Activated CD8-positive, alpha-beta T cell treated with anti-CD3 and anti-CD28 coated beads, Interleukin-2, amount 10 ng/mL, durations not matched to agents 7 days and 5 days (primary cell): ENCODE results near the gene SNX19. TPM values are rescaled to one million over a fixed set of nuclear protein-coding genes. Genes with fewer than 3 reads are reported as not detected.

Experiments used
- ATAC-seq: fragments of 150-1000 bp; cut with Tn5 transposase; one replicate; pipeline ENCODE4 v1.10.0; 2021; ENCODE audit warnings: moderate library complexity
- CTCF ChIA-PET: fragments of 350-600 bp; sonication (Branson Sonifier 250); formaldehyde crosslinking; loops from one replicate; lab custom pipeline; 2021; ENCODE audit warnings: antibody characterized with exemption; lab: Charles Lee
- POLR2A ChIA-PET: fragments of 350-600 bp; sonication (Branson Sonifier 250); formaldehyde crosslinking; loops from one replicate; lab custom pipeline; 2021; ENCODE audit warnings: antibody characterized with exemption; lab: Charles Lee
- DNase-seq: peaks from one replicate; pipeline ENCODE4 v3.0.0-alpha.2; 2020
- H3K27ac Mint-ChIP-seq: one replicate; pipeline ENCODE4 v1.8.0; 2021; ENCODE audit warnings: mild to moderate bottlenecking, mixed read lengths
- H3K27me3 Mint-ChIP-seq: one replicate; pipeline ENCODE4 v1.8.0; 2021; ENCODE audit warnings: low read depth, mixed read lengths
- H3K36me3 Mint-ChIP-seq: one replicate; pipeline ENCODE4 v1.8.0; 2021; ENCODE audit warnings: low read depth, mixed read lengths
- H3K4me1 Mint-ChIP-seq: one replicate; pipeline ENCODE4 v1.8.0; 2021; ENCODE audit warnings: low read depth, mixed read lengths
- H3K4me3 Mint-ChIP-seq: one replicate; pipeline ENCODE4 v1.8.0; 2021; ENCODE audit warnings: mild to moderate bottlenecking, mixed read lengths
- H3K9me3 Mint-ChIP-seq: one replicate; pipeline ENCODE4 v1.8.0; 2022; ENCODE audit warnings: mixed read lengths; ENCODE audit not compliant: insufficient read depth
- total RNA-seq, 2 experiments: library from RNA; stranded (reverse); gene quantifications; one replicate each; pipeline ENCODE4 v1.2.3, GENCODE V29; 2021

SNX19 gene
- total RNA-seq, 2 experiments from 2014 or later: 40.7 to 41.0 TPM

- Mint-ChIP-seq H3K4me3 (no peak overlapping the region), H3K27ac (no peak overlapping the region), H3K4me1 (no peaks in the 10 kb centered on the region), H3K27me3 (no peaks in the 10 kb centered on the region), H3K36me3 (peaks cover 36% of the 10 kb centered on the region), H3K9me3 (no peaks in the 10 kb centered on the region)
- POLR2A ChIA-PET: no interaction called here
- DNase-seq (no peak), ATAC-seq (no peak)
- CTCF ChIA-PET: interaction anchor here (1.4 to 3.0 kb wide), 2 partner anchors 10 to 23 kb away, joined by 4 to 20 read pairs; no protein-coding TSS in a partner anchor
These were observed 44.7 kb downstream of the SNX19 start for GRCh38 chr11:130871616-130872015.

GRCh38 chr11:130868721-130869390 is 47.4 kb downstream of the SNX19 start:
- no peak overlapping the region for H3K4me3 Mint-ChIP-seq
- H3K27me3 Mint-ChIP-seq: no peaks in the 10 kb centered on the region
- H3K36me3 Mint-ChIP-seq: peaks cover 16% of the 10 kb centered on the region
- ATAC-seq (no peak), DNase-seq (no peak)
- H3K9me3 Mint-ChIP-seq: no peaks in the 10 kb centered on the region
- H3K27ac Mint-ChIP-seq: no peak overlapping the region
- CTCF ChIA-PET: interaction anchor here (0.9 to 2.0 kb wide), 5 partner anchors 26 to 438 kb away, joined by 3 to 9 read pairs (median 5); partner anchors contain the start of gene SNX19
- H3K4me1 Mint-ChIP-seq: no peaks in the 10 kb centered on the region
- POLR2A ChIA-PET: no interaction called here

- DNase-seq: no peak
- no peaks in the 10 kb centered on the region for H3K4me1 Mint-ChIP-seq
- no peaks in the 10 kb centered on the region for H3K27me3 Mint-ChIP-seq
- ChIA-PET CTCF (interaction anchor here (0.9 to 1.9 kb wide), 3 partner anchors 9 to 48 kb away, joined by 3 to 8 read pairs (median 3); partner anchors contain the start of gene SNX19), POLR2A (no interaction called here)
- ATAC-seq: no peak
- H3K36me3 Mint-ChIP-seq: peaks cover 14% of the 10 kb centered on the region
- H3K4me3 Mint-ChIP-seq: no peak overlapping the region
- H3K27ac Mint-ChIP-seq: no peak overlapping the region
- H3K9me3 Mint-ChIP-seq: no peaks in the 10 kb centered on the region
These were observed 48.1 kb downstream of the SNX19 start for GRCh38 chr11:130868086-130868710.

GRCh38 chr11:130866831-130867230 is 49.4 kb downstream of the SNX19 start:
- no peaks in the 10 kb centered on the region for H3K4me1 Mint-ChIP-seq
- POLR2A ChIA-PET: no interaction called here
- CTCF ChIA-PET: interaction anchor here (1.1 to 1.6 kb wide), 2 partner anchors 28 to 432 kb away, joined by 5 to 8 read pairs; no protein-coding TSS in a partner anchor
- H3K4me3 Mint-ChIP-seq: no peak overlapping the region
- H3K27ac Mint-ChIP-seq: no peak overlapping the region
- H3K27me3 Mint-ChIP-seq: no peaks in the 10 kb centered on the region
- H3K9me3 Mint-ChIP-seq: no peaks in the 10 kb centered on the region
- DNase-seq: no peak
- peaks cover 12% of the 10 kb centered on the region for H3K36me3 Mint-ChIP-seq
- ATAC-seq: no peak

GRCh38 chr11:130865774-130866114 is 50.5 kb downstream of the SNX19 start:
- CTCF ChIA-PET: no interaction called here
- POLR2A ChIA-PET: no interaction called here
- DNase-seq: no peak
- no peak for ATAC-seq
- Mint-ChIP-seq H3K27me3 (no peaks in the 10 kb centered on the region), H3K27ac (no peak overlapping the region), H3K4me1 (no peaks in the 10 kb centered on the region), H3K9me3 (no peaks in the 10 kb centered on the region), H3K36me3 (peaks cover 6% of the 10 kb centered on the region), H3K4me3 (no peak overlapping the region)

GRCh38 chr11:130865091-130865773 is 51.0 kb downstream of the SNX19 start:
- no peaks in the 10 kb centered on the region for H3K27me3 Mint-ChIP-seq
- H3K27ac Mint-ChIP-seq: no peak overlapping the region
- POLR2A ChIA-PET: no interaction called here
- DNase-seq: no peak
- H3K4me1 Mint-ChIP-seq: no peaks in the 10 kb centered on the region
- no peaks in the 10 kb centered on the region for H3K9me3 Mint-ChIP-seq
- peaks cover 5% of the 10 kb centered on the region for H3K36me3 Mint-ChIP-seq
- CTCF ChIA-PET: interaction anchor here (0.6 kb wide), 1 partner anchor 45 kb away, joined by 3 read pairs; no protein-coding TSS in a partner anchor
- no peak for ATAC-seq
- no peak overlapping the region for H3K4me3 Mint-ChIP-seq

GRCh38 chr11:130861902-130862860 is 54.1 kb downstream of the SNX19 start:
- CTCF ChIA-PET: interaction anchor here (0.6 to 7.0 kb wide), 53 partner anchors 8 to 975 kb away, joined by 3 to 252 read pairs (median 4); partner anchors contain the start of genes ADAMTS15, ADAMTS8 and SNX19
- H3K27ac Mint-ChIP-seq: no peak overlapping the region

GRCh38 chr11:130861283-130861682 is 55.0 kb downstream of the SNX19 start:
- ATAC-seq (no peak), DNase-seq (no peak)
- ChIA-PET POLR2A (interaction anchor here (2.2 kb wide), 1 partner anchor 430 kb away, joined by 10 read pairs; no protein-coding TSS in a partner anchor), CTCF (interaction anchor here (0.8 to 7.0 kb wide), 11 partner anchors 9 to 648 kb away, joined by 3 to 252 read pairs (median 16); partner anchors contain the start of gene ADAMTS8)
- Mint-ChIP-seq H3K36me3 (no peaks in the 10 kb centered on the region), H3K27ac (no peak overlapping the region), H3K9me3 (no peaks in the 10 kb centered on the region), H3K4me3 (no peak overlapping the region), H3K4me1 (no peaks in the 10 kb centered on the region), H3K27me3 (peaks cover 8% of the 10 kb centered on the region)

More at GRCh38 chr11:130861902-130862860, 54.1 kb downstream of the SNX19 start:
- Mint-ChIP-seq H3K4me3 (no peak overlapping the region), H3K36me3 (no peaks in the 10 kb centered on the region), H3K27me3 (peaks cover 3% of the 10 kb centered on the region), H3K4me1 (no peaks in the 10 kb centered on the region), H3K9me3 (no peaks in the 10 kb centered on the region)
- ATAC-seq: peak; percentile 94
- DNase-seq: peak; percentile 91
- POLR2A ChIA-PET: interaction anchor here (2.2 kb wide), 1 partner anchor 431 kb away, joined by 10 read pairs; no protein-coding TSS in a partner anchor

- CTCF ChIA-PET: interaction anchor here (0.6 to 7.0 kb wide), 7 partner anchors 34 to 580 kb away, joined by 3 to 252 read pairs (median 3); partner anchors contain the start of genes ADAMTS8 and SNX19
- H3K4me3 Mint-ChIP-seq: no peak overlapping the region
- DNase-seq (no peak), ATAC-seq (no peak)
- H3K4me1 Mint-ChIP-seq: no peaks in the 10 kb centered on the region
- H3K36me3 Mint-ChIP-seq: no peaks in the 10 kb centered on the region
- POLR2A ChIA-PET: no interaction called here
- H3K27ac Mint-ChIP-seq: no peak overlapping the region
- H3K27me3 Mint-ChIP-seq: peaks cover 11% of the 10 kb centered on the region
- no peaks in the 10 kb centered on the region for H3K9me3 Mint-ChIP-seq
These were observed 56.4 kb downstream of the SNX19 start for GRCh38 chr11:130859886-130860285.

- DNase-seq (no peak), ATAC-seq (no peak)
- no peaks in the 10 kb centered on the region for H3K36me3 Mint-ChIP-seq
- no peaks in the 10 kb centered on the region for H3K4me1 Mint-ChIP-seq
- no peak overlapping the region for H3K4me3 Mint-ChIP-seq
- ChIA-PET CTCF (interaction anchor here (7.0 kb wide), 1 partner anchor 424 kb away, joined by 252 read pairs; the partner anchor contains the start of gene ADAMTS8), POLR2A (no interaction called here)
- peaks cover 11% of the 10 kb centered on the region for H3K27me3 Mint-ChIP-seq
- no peak overlapping the region for H3K27ac Mint-ChIP-seq
- H3K9me3 Mint-ChIP-seq: no peaks in the 10 kb centered on the region
These were observed 58.1 kb downstream of the SNX19 start for GRCh38 chr11:130858215-130858614.
